HG03558 (cell line): ENCODE results near the gene GSTA4.
A peak's percentile ranks its signal among the peaks of the same experiment; 100 is the strongest.
"Not testable (repeated sequence)": the region's sequence is repeated elsewhere in the genome, so short reads cannot be mapped to it uniquely, and the experiment has no call there.

ENCODE experiments used
- ATAC-seq: cut with Tn5 transposase; IDR thresholded peaks from one replicate; pipeline ENCODE4 v1.9.1; 2021; ENCODE audit warnings: moderate number of reproducible peaks; ENCODE audit not compliant: unreplicated experiment; ENCODE audit errors: extremely low read depth

Gene GSTA4

GRCh38 chr6:53014744-53015143, 19.7 kb upstream of the GSTA4 start:
- no peak for ATAC-seq

DNA sequence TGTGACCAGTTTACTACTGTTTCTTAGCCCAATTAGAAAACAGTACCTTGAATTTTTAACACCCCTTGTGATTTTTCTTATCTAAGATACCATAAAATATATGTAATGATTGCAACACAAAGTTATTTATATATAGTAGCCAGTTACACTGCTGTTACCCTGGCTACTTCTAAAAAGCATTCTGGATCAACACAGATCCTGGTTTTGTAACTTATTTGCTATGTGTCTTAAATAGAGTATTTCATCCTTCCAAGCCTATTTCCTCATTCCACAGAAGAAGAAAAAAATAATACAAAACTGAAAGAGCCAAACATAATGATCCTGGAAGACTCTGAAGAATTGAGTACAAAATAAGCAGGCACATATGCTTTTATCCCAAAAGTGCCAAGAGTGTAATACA, 19.0 kb upstream of the GSTA4 start:
- no peak for ATAC-seq

DNA sequence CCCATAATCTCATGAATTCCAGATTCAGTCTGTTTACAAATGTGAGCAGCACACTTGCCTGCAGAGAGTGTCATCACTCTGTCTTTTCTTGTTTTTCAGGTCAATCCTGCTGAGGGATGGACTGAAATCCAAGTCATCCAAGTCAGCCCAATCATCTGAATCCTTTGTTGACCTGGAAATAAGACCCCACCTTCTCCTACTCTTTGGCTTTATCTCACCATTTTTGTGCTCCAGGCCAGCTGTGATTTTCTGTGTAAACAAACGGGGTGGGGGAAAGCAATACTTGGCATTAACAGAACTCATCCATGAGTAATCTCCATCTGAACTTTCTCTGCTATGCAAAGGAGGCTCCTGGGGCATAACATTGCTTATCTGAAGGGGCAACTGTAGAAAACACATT, 16.9 kb upstream of the GSTA4 start:
- no peak for ATAC-seq

GRCh38 chr6:53010504-53010903, 15.4 kb upstream of the GSTA4 start:
- no peak for ATAC-seq

- no peak for ATAC-seq
These were observed 14.4 kb upstream of the GSTA4 start for GRCh38 chr6:53009511-53009910.

DNA sequence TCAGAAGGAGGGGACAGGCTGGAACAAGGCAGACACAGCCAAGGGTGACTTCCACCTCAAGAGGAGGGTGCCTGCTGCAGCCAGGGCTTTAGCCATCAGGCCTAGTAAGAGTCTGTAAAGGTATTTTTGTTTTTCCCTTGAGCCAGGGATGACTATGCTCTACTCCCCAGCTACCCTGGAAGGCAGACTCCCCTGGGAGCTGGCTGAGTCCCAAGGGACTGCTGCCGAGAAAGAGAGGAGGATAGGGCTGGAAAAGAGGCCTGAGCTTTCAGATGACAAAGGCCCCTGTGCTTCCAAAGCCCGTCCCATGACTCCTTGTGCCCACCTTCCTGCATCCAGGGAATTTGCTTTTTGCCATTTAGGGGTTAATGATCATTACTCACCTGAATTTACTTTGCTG, 14.0 kb upstream of the GSTA4 start:
- no peak for ATAC-seq

- ATAC-seq = not testable (repeated sequence)
These were observed 13.2 kb upstream of the GSTA4 start for GRCh38 chr6:53008192-53008687.

DNA sequence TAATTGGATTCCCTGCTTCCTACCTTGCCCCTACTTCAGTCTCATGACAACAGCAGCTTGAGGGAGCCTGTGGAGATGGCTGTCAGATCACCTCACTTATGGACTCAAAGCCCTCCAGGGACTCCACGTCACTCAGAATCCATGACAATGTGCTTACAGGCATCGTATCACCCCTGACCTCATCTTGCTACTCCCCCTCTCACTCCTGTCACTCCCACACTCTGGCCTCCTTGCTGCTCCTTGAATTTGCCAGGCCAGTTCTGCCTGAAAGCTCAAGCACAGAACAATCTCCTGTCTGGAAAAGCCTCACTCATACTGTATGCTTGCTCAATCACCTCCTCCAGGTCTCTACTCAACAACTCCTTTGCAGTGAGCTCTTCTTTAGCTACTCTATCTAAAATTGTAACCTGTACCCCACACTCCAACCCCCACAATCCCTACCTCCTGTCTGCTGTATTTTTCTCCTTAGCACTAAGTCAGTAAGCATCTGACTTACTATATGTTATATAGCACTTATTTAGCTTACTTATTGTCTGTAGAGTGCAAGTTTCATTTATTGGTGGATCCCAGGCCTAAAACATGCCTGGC, 10.7 kb upstream of the GSTA4 start:
- no peak for ATAC-seq

GRCh38 chr6:52999456-52999855, 4.4 kb upstream of the GSTA4 start:
- no peak for ATAC-seq

- ATAC-seq = no peak
These were observed 3.5 kb upstream of the GSTA4 start for GRCh38 chr6:52998603-52999002.

GRCh38 chr6:52995913-52996645, 995 bp upstream of the GSTA4 start:
- no peak for ATAC-seq

DNA sequence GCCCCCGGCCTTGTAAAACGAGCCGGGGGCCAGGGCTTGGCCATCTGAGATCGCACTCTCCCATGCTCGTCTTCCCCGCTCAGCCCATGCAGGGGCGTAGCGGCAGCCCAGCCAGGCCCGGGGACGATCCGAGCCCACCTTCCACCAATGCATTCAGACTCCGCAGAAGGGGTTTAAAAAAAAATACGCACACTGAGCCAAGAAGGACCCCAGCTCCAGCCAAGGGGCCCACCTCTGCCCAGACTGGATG, 320 bp downstream of the GSTA4 start:
- ATAC-seq = peak; percentile 4

DNA sequence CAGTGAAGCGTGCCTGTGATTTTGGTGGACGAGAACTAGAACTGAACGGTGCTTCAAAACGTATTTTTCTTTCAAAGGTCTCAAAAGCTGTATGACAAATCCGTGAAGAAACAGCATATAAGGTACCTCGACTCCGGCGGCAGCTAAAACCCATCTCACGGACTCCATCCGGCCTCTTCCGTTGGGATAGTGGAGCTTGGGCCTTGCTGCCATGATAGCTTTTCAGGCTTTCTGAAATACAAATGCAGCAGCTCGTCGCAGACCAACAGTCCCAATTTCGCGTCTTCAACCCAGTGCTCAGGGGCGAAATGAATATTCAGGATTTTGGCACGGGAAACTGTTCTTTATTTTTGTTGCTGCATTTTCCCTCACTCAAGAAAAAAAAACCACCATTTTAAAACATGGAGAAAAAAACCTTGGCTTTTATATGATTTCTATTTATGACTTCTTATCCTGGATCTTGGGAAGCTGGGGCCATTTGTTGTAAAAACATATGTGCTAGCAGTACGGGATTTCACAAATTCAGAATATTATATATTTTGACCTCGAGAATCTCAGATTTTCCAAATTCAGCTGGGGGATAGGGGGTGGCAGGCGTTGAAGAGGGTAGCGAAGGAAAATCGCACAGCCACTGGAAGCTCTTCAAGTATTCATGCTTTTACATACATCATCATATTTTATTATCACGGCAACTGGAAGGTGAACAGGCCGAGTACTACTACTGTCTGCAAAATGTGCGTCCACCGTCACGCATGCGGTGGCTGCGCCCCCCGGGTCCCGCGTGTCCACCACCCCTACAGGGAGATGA, 849 bp downstream of the GSTA4 start:
- no peak for ATAC-seq

DNA sequence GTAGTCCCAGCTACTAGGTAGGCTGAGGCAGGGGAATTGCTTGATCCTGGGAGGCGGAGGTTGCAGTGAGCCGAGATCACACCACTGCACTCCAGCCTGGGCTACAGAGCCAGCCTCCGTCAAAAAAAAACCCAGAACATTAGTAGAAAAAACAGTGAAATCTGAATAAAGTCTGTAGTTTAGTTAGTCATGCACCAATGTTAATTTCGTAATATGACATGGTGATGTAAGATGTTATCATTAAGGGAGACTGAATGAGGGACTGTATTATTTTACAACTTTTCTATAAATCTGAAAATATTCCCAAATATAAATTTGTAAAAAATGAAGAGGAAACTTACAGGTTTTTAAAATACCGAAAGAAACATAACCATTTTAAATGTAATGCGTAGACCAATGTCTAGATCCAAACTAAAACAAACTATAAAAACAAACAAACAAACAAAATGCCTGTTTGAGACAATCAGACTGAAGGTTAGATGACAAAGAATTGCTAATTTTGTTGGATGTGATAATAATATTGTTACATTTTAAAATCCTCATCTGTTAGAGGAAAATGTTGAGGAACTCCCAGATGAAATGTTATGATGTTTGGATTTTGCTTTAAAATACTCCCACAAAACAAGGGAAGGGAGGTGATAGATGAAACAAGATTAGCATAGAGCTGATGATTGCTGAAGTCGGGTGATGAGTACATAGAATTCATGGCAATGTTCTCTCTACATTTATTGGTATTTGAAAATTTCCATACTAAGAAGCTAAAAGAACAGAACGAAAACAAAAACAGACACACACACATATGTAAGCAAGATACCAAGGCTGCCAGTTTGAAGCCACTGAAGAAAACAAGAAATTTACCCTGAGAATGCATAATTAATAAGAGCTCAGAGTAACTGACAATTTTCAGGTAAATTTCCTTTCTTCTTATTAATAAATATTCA, 1.8 kb downstream of the GSTA4 start:
- ATAC-seq = no peak

- ATAC-seq = no peak
These were observed 4.7 kb downstream of the GSTA4 start for GRCh38 chr6:52990342-52990741.

GRCh38 chr6:52985228-52985627, 9.9 kb downstream of the GSTA4 start:
- no peak for ATAC-seq

DNA sequence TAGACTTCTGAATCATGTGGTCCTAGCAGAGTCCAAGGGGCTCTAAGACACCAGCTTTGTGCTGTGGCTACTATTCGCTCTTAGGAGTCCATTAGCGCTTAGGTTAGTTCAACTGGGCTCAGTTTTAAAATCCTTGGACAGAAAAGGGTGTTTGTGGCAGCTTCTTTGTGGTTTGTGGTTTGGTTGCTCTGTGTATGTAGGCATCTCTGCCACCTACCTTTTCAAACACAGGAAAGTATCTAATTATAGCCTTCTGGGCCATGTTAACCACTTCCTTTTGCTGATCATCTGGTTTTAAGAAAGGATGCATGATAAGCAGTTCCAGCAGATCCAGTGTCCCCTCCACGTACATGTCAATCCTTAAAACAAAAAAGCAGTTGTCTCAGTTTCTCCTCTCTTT, 10.8 kb downstream of the GSTA4 start:
- ATAC-seq = peak; percentile 67

DNA sequence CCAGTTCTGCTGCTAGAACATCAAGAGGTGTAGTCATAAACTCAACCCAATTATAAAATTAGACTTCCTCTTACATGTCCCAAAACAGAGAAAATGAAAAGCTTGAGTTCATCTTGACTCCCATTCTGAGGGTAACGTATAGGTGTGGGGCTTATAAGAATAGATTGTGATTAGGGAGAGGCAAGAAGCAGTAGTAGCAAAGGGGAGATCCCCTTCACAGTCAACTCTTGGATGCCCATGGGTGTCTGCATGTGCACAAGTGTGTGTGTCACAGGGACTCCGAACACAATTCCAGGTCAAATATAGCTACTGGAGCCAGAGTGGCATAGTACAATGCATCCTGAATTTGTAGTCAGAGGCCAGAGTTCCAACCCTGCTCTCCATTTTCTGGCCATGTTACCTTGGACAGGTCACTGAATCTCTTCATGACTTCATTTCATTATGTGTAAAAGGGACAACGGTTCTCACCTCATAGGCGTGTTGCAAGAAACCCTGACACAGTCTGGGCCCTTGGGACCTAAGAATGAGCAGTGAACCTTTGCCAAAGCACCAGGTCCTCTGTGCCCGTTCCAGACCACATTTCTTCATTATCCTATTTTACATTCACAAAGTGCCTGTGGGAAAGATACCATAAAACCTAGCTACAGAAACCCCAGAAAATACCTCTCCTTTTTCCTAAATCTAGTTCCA, 11.8 kb downstream of the GSTA4 start:
- ATAC-seq = no peak

DNA sequence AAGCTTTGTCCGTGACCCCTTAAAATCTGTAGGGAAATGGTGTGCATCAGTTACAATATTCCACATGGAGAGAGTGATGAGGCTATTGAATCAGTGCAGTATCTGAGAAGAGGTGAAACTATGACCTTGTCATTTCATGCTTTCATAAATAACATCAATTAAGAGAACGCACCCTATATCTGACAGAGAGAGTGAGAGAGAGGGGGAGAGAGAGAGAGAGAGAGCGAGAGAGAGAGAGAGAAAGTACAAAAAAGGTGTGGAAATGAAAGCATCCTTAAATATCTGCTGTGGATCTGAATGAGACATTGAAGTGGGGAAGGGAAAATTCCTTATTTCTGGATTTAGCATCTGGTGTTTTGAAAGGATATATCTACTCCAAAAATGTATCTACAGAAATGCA, 12.4 kb downstream of the GSTA4 start:
- ATAC-seq = no peak
